Measurements from ENCODE around the gene CHRNA1.
A peak's percentile ranks its signal among the peaks of the same experiment; 100 is the strongest.

Gene CHRNA1

DNA sequence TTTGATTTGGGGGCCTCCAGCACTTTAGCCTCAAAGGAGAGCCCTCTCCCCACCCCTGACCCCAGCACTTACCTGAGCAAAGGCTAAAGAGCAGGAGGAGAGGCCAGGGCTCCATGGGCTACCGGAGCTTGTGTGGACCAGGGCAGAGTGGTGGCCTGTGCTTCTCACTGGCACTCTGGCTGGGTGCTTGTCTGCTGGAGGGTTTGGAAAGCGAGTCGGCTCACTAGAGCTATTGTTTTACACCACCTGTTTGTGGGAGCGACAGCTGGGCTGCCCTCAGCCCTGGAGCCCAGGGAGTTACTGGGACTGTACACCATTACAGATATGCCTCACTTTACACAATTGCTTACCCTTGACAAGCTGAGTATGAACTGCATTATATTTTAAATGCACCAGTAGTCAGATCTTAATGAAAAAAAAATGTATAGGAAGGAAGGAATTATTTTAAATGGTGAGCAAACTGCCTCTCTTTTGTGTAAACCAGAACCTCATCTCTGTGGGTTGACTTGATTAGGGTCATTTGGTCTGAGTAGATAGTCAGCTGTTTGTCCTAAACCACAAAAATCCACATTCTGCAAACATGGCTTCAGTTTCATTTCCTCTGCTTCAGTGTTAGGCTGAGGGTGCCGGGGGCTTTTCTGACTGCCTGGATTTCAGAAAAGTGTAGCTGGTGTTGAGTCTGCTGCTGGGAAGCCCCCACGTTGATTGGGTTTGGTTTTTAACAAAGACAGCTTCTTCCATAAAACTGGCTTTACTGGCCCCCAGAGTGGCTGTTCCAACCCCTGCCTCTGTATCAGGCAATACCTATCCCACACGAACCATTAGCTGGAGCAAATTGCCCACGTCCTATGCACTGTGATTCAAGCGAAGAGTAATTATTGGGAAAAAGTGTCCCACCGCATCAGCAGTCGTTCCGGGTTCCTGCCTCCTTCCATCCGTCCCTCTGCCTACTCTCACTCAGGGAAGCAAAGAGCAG, at the start of gene CHRNA1:
TSS of gene CHRNA1 (minus strand) at position 193 of the 976 bp plus-strand sequence. CDS start at position 115, 78 bp downstream.
- no peak for DNase-seq

DNA sequence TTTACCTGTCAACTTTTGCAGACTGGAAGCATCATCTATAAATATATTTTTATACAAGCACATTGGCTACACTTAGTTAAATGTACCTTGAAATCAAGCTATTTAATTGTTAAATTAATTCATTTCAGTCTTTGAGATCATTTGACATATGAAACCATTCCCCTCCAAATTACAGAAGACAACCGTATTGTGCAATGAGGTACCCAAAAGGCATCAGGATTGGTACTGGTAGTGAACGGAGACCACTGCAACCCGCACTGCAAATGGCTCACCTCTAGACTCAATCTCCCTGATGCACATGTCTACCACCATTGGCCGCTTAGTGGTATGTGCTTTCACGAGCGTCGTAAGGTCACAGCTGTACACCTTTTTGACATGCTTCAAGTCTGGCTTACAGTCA, 47.8 kb upstream of the CHRNA1 start:
- no peak for DNase-seq

GRCh38 chr2:174807931-174808330, 43.7 kb upstream of the CHRNA1 start:
- no peak for DNase-seq

GRCh38 chr2:174805803-174806202, 41.5 kb upstream of the CHRNA1 start:
- no peak for DNase-seq

- DNase-seq, result no peak
These were observed 38.2 kb upstream of the CHRNA1 start for GRCh38 chr2:174802459-174802858.

- DNase-seq, result no peak
These were observed 36.3 kb upstream of the CHRNA1 start for GRCh38 chr2:174800436-174801205.

- no peak for DNase-seq
These were observed 34.5 kb upstream of the CHRNA1 start for GRCh38 chr2:174798801-174799200.

DNA sequence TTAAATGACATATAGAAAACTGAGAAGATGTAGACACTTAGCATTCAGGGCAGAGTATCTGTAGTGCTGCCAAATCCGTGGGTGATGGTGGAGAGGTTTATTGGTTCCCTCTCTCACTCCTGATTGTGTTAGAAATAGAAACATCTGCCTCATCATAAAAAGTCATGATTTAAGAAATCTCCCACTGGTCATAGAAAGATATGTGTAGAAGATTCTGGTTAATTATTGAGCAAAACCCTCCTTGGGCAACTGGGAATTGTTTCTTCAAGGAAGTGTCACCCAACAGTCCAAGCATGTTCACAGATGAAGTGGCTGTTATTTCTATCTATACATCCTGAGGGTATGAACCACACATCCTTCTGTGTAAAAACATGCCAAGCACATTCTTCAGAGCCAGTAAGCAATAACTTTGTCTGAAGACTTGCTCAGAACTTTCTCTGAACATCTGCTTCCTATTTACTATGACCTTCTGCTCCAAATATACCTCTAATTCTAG, 33.6 kb upstream of the CHRNA1 start:
- no peak for DNase-seq

DNA sequence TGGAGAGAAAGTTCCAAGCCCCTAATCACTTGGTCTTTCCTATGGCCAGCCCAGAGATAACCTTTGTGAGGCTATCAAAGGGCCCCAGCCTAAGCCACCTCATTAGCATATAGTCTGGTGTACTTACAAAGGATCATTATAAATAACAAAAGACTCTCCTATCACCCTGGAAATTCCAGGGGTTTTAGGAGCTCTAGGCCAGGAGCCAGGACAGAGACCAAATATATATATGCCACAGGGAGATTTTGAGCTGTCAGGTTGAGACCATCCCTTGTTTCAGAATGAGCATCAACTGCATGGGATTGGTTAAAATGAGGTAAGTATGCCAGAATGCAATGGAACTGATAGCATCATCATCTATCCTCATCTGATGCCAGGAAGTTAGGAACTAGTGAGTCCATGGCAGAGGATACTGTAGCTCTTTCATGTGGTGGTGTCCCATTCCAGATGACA, 32.1 kb upstream of the CHRNA1 start:
- DNase-seq, result no peak

DNA sequence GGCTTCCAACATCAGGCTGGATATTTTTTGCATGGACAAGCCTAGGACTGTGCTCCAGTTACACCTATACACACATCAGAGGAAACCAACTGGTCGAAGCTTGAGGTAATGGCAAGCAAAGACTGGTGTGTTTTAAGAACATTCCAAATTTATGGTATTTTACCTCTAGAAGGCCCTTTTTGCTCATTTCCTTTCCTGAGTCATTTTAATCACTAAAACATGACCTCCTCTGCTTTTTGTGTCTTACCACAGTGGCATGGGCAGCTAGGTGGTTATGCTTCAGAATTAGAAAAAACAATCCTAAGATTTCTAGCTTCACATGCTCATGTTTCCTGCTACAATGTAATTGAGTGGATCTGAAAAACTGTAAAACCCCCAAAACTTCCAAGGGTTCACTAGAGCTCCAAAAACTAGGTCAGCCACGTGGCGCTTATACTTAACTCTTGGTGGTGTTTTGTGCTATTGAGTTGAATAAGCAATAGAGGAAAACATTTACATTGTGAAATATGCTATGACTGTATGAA, 30.6 kb upstream of the CHRNA1 start:
- no peak for DNase-seq

DNA sequence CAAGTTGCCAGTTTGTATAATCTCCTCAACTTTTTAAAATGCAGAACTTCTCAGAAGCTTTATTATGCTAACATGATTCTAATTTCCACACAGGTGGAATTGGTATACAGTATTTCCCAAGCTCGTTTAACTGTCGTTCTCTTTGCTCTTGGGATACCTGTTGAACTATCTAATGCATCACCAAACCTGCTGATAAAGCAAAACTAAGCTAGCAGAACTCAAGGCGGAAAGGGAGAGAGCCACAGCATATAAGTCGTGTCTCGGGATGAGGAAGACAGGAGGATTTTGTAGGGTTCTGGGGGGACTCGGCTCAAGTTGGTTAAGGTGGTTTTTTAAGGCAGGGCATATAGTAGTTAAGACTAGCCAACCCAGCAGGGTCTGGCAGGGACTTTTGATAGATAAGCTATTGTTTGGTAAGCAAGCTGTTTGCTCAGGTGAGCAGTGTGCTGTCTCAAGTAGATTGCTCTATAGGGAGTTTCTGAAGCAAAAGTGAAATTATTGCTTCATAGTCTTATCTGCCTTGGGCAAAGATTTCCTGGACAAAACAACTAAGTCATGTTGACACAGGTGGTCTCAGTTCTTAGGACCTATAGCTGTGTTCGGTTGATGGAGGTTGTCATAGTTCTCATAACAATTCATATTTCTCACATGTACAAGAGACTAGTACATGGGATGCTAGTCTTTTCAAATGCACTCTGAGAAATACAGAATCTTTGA, 28.2 kb upstream of the CHRNA1 start:
- DNase-seq, result no peak

DNA sequence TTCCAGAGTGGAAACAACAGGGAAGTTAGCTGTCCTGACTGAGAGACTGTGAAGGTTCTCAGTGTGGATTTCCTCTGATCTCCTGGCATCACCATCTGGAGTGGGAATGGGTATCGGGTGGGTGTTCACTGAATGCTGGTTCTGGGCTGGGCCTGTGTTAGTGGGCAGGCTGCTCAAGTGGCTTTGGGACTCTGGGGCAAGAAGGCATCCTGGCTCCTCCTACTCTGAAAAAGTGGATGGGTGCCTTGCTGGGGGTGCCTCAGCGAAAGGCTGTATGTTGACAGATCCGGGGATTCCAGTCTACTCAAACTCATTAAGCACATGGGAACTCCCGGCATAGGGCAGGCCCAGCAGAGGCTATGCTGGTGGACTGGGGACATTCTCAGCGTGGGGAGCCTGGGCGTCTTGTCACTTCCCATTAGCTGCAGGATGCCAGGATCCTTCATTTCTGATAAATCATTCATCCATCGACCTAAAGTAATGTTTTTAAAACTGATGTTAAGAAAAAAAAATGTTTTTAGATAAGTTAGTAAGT, 27.5 kb upstream of the CHRNA1 start:
- no peak for DNase-seq

DNA sequence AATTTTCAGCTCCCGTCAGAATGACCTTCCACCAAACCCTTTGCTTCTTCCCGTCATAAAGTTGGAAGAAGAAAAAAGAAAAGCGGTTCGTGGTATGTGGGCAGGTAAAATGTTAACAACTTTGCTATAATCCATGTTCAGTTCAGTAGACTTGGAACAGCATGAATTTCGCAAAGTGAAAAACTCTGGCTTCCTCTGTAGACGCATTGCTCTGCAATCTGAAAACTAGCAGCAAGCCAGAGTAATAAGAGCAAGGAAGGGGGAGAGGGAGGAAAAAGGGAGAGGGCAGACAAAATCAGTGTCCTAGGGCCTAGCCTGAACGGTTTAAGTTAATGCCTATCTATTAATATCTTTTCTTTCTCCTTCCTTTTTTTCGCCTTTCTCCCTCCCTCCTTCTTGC, 26.7 kb upstream of the CHRNA1 start:
- no peak for DNase-seq

DNA sequence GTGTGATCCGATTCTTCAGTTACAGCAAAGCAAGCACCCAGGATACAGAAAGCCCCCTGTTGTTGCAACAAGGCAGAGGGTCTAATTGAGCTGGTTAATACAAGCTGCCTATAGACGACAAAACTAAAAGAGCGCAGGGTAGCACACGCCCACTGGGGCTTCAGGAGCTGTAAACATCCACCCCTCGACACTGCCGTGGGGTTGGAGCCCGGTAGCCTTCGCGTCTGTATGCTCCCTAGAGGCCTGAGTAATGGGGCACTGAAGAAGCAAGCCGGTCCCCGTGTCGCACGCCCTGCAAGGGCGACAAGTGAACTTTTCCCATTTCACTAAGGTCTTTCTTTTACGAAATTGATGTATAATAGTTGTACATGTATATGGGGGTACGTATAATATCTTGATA, 24.7 kb upstream of the CHRNA1 start:
- no peak for DNase-seq

DNA sequence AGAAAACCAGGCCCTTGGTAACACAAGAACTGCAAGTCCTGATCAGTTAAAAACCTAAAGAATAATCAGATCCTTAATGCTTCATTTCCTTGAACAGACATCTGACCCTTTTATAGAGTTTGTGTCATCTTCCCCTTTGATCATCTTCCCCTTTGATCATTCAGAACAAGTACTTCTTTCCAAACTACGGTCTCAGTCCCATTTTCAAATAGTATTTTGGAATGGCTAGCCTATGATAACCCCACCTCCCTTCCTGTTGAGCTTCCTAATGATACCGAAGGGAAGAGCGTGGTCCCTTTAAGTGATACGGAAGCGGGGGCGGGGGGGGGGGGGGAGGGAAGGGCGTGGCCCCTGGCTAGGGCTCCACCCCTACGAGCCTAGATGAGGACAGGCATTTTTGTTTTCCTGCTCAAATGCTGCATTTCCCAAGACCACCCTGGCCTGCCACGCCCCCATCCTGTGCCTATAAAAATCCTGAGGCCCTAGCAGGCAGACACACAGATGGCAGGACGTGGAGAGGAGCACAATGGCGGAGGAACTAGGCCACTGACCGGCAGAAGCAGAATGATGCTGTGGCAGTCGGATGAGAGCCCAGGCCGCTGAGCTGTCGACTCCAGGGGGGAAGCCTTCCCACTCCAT, 24.1 kb upstream of the CHRNA1 start:
- DNase-seq, result no peak

DNA sequence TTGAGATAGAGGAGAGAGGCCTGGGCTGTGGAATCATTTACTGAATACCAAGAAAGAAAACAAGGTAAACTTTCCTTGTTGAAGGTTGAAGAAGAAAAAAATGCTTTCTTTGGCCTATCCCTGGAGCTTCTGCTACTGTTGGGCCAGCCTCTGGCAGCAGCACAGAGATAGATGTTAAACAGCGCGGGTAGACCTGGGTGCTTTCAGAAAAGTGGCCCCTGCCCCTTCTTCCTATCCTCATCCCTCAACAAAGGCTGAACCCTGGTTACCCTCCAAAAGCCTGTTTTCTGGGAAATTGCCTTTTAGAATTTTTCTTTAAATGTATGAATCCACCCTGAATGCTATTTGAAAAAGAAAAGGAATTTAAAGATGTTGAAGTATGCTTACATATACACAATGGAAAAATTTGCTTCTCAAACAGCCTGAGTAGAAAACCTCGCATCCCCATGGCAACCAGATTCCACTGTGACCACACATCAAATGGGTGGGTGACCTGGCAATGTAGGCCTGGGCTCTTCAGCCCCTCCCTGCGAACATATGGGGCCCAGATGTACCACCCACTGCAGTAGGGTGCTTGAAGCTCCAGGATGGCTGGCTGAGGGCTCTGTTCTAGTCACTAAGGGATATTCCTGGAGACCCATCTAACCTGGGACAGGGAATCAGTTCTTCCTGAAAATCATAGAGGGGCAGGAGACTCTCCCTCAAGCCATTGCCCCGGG, 23.4 kb upstream of the CHRNA1 start:
- DNase-seq, result peak in 27 of 58 donors; percentile 11 to 78 (median 45)

GRCh38 chr2:174786066-174786725, 21.9 kb upstream of the CHRNA1 start:
- DNase-seq, result no peak

GRCh38 chr2:174785481-174785880, 21.2 kb upstream of the CHRNA1 start:
- DNase-seq, result no peak

DNA sequence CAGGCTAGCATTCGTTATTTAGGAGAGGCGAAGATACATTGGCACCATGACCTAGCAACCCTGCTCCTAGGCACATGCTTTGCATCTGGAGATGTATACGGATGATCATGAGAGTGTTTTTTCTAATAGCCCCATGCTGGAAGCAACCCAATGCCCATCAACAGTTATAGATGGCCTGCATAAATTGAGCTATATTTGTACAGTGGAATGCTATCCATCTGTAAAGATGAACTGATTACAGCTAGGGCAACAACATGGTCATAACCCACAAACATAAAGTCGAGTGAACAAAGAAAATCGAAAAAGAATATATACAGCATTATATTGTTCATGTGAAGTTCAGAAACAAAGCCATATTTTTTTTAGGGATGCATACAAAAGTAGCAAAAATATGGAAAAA, 20.6 kb upstream of the CHRNA1 start:
- DNase-seq, result no peak
